Endometrial microvascular endothelial cells (primary cell): Measurements from ENCODE around the gene NRARP. TPM values are rescaled to one million over a fixed set of nuclear protein-coding genes. Genes with fewer than 3 reads are reported as not detected.

ENCODE experiments used
- in situ Hi-C: cut with HindIII; loops from 2 replicates; pipeline ENCODE4 v1.10.0; 2017; ENCODE audit warnings: low sequenced_read_pairs, low pct_unique_long_range_greater_than_20kb; ENCODE audit errors: inconsistent ontology term
- total RNA-seq: library from RNA; depleted of rRNA; stranded (reverse); fragments of >200 nt; gene quantifications from one replicate; pipeline ENCODE4 v1.2.3, GENCODE V29; 2015; ENCODE audit errors: inconsistent ontology term

The NRARP gene
- total RNA-seq, 1 donor from 2014 or later = 16.1 TPM

DNA sequence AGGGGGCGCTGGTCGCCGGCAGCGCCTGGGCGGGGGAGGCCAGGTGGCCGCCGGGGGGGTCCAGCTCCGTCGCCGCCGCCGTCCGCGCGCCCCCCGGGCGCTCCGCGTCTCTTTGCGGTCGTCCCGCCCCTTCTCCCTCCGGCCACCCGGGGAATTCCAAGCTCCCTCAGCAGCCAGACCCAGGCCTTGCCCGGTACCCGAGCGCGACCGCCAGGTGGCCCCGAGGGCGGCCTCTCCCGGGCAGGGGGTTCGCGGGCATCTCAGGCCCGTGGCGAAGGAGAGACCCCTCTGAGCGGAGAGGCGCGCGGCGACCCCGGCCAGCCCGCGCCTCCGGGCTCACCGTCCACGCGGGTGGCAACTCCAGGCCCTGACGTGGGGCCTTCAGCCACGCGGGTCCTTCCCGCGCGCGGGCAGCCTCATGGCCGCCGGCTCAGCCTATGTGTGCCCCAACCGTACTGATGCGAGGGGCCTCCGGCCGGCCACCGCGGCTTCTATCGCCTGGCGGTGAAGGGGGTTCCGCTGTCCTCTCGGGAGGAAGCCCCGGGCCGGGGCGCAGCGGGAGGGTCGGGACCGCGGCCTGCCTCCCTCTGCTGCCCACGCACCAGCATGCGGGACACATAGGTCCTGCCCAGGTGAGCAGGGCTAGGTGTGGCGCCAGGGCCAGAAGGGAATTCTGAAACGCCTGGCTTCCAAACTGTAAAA lies 529 bp upstream of the NRARP start:
- in situ Hi-C loops = no loop called here

DNA sequence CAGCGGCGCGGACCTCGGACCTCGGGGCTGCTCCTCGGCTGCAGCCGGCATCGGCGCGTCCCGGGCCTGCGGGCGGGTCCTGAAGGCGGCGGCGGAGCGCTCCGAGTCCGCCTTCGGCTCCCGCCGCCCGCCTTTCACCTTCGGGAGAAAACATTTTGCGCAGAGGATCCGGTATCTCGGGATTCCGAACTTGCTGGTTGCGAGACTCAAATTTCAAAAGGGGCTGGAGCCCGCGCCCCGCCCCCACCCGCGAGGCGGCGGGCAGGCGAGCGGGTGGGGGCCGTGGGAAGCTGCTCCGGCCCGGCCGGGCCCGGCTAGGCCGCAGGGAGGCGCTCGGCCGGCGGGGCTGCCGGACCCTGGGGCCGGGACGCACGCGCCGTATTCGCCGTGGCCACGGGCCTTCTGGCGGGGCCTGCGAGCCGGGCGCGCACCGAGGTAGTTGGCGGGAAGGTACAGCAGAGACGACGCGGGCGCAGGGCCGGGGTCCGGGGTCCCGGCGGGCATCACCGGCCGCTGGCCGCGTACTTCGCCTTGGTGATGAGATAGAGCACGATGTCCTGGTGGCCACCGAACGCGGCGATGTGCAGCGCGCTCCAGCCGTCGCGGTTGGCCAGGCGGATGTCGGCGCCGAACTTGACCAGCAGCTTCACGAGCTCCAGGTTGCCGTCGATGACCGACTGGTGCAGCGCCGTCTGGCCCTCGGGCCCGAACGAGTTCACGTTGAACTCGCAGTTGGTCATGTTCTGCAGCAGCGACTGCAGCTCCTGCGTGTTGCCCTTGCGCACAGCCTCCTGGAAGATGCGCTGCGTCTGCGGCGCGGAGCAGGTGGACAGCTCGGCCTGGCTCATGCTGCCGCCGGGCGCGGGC lies 757 bp downstream of the NRARP start:
- in situ Hi-C loops = no loop called here

DNA sequence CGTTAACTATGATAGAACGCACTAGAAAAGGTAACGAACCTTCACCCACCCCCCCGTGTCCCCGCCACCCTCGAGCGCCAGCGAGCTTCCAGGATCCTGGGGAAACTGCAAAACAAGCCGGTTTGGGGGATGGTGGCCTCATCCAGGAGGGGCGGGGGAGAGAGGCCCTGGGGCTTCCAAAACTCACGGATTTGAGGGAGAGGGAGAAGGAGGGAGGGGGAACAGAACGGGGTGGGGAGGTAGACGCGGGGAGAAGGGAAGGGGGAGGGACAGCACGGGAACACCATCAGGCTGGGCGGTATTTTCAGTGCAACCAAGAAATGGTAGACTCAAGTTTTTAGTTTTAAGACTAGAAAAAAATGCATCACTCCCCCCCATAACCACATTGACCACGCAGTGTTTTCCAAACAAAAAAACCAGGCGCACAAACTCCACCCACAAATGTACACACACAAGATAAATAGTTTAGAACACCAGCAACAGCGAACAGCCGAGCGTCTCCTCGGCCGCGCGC lies 1.4 kb downstream of the NRARP start:
- in situ Hi-C loops = no loop called here

DNA sequence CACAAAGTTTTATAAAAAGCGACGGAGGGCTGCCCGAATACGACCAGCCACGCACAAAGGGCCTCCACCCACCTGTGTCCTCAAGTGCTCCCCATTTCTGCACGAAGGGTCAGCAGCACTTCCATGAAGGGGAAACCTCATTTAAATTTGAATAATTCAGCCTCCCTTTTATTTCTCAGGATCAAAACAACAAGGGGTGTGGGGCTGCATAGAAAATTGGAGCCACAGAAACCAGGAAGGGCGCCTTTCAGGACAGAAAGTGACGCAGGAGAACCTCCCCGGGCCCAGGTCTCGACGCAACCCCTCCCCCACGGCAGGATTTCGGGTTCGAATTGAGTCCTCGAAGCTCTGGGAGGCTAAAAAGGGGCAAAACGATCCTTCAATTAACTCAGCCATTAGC lies 2.1 kb downstream of the NRARP start:
- in situ Hi-C loops = no loop called here

DNA sequence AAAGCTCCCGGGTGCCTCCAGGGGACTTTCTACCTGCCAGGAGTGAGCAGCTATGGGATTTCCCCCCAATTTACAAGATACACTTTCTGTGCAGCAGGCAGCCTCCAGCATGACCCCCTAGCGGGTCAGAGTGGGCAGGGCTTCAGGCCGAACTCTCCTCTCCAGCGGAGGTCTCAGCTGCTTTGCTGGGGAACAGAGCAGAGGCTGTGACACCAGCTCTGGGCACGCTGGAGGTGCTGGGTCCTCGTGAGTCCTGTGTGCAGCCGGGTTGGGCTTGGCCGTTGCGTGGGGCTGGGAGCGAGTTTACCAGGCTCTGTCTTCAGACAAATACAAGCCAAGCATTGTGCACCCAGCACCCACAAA lies 2.9 kb downstream of the NRARP start:
- in situ Hi-C loops = no loop called here

DNA sequence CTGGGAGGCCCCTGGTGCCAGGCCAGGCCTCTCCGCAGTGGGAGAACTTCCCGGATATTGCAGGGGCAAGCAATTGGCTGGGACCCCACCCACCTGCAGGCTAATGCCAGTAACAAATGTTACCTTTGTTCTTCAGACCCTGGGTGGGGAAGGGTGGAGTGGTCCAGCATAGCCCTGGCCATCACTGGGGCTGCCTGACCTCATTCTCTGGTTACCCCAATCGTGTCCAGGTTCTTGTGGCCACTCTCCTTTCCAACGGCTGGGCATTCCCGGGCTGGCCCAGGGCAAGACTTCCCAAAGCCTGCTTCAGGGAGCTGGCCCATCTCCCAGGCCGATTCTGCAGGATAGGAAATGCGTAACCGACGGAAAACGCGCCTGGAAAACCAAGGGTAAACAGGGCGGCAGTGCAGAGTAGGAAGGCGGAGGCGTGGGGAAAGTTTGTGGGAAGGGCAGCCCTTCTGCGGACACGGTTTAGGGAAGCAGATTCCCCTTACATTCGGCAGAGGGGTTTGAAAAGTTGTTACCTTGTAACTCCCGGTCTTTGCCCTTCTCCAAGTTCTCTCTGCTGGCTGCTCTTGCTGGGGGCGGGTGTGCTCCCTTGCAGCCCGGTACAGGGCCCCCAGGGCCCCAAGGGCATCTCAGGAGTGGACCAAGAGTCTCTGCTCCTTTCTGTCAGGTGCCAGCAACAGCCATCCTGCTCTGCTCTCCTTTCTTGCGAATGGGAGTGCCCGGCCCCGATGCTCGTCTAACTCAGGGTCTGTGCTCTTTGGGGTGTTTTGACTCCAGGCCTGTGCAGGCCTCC lies 3.5 kb downstream of the NRARP start:
- in situ Hi-C loops = no loop called here

DNA sequence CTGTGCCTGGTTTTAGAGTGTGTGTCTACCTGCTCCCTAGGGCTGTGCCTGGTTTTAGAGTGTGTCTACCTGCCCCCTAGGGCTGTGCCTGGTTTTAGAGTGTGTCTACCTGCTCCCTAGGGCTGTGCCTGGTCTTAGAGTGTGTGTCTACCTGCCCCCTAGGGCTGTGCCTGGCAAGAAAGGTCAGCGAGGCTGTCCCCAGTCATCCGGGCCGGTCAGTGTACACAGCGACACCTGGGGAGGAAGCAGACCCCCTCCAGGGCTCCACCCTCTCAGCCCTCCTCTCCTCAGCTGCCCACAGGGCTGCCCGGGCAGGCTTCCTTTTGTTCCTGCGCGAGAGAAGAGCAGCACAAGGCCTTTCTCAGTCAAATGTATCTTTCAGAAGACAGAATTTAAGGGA lies 4.1 kb downstream of the NRARP start:
- in situ Hi-C loops = no loop called here

DNA sequence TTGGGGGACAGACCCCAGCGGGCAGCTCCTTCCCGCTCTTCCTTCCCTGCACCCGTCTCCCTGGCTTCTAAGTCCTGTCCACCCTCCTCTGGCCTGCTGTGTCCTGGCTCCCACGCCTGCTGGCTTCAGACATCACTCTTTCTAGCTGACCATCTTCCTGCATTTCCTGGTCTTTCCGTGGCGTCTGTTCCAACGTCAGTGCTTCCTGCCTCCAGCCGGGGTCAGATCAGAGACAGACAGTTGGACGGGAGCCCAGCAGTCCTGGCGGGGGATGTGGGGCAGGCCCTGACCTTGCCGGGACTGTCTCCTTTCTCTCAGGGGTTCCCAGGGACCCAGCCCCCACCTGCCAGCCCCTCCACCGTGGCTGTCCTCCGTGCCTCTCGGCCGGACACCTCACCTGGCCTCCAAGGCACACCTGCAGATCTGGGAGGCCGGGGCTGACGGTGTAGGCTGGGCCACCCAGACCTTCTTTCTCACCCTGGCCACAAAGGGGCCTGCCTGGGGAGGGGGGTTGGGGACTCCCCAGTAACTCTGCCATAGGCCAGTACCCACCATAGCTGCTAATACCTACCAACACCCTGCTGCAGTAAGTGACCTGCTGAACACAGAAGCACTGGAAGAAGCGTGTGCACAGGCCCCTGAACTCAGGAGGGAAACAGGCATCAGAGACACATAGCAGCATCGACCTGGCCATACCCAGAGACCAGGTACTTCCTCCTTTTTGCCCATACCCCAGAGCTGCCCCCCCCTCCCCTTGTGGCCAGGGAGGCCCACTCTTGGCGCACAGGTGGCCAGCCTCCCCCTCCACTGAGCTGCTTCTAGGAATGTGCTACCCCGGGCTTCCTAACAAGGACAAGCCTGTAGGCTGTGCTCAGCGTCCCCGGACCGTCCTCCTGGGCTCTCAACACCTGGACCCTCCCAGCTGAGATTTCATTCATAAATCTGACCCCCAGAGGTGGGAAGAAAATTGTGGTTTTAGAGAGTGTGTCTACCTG lies 5.1 kb downstream of the NRARP start:
- in situ Hi-C loops = no loop called here

DNA sequence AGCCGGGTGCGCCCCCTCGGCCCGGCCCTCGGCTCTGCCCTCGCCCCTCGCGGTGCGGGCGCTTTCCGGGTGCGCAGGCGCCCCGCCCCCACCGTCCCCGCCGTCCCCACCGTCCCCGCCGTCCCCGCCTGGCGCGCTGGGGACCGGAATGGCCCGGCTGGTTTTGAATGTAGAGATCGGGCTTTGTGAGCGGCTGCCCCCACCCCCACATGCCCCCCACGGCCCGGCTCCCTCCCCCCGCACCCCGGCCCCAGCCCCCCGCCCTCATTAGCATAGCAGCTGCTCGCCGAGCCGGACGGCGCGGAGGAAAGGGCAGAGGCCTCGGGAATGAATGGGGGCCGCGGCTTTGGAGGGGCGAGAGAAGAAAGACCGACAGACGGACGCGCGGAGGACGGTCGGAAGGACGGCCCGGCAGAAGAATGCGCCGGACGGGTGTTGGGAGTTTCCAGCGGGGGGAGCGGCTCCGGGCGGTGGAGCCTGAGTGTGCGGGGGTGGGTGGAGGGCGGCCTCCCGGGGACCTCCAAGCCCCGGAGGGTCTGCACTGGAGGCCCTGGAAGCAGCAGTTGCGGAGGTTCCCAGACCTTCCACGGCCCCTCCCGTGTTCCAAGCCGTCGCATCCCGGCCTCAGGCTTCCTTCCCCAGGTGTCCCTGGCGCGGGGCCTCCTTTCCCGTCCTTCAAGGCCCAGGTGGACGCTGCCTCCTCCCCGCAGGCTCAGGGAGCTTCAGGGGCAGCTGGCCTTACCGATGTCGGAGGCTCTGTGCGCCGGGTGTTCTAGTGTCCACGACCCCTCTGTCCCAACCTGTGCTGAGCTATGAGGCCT lies 6.0 kb downstream of the NRARP start:
- in situ Hi-C loops = no loop called here

DNA sequence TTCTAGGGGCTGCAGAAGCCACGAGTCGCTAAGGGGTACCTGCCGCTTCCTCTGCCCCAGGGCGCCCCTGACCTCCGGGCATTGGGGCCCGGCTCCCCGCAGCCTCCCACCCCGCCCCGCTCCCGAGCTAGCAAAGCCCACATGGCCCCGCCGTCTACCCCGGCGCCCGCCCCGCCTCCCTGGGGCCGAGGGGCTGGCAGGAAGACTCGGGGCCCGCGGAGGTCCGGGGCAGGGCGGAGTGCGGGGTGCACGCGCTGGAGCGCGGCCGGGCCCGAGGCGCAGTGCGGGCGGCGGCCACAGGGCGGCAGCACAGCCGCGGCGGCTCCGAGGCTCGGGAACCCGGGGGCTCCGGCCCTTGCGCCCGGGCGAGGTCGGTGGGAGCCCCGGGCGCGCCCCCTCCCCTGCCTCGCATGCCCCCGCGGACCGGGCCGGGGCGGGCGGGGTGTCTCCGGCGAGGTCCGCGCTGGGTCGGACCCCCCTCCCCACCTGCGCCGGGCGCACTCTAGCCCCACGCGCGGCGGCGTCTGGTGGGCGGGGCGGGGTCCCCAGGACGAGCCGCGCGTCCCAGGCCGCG lies 6.7 kb downstream of the NRARP start:
- in situ Hi-C loops = no loop called here

DNA sequence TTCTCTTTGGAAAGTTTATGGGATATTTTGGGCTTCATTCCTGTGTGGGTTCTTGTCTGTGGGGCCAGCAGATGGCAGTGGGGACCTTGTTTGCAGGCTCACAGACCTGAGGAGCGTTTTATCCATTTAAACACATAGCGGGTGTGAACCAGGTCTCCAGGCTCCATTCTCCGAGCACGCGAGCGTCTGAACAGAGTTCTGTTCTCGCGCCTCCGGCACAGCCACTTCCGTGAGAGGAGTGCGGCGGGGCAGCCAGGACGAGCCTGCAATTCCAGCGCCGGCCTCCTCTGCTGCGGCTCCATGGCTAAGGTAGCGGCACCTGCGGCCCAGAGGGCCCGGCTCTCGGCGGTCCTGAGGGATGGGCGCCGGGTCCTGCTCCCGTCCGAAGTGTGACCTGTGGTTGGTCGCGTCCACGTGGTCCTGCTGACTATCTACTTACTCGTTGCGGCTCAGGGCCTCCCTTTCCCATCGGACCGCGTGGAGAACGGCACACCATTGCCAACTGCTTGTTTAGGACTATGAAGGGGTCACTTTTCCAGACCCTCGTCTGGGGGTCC lies 7.3 kb downstream of the NRARP start:
- in situ Hi-C loops = no loop called here

DNA sequence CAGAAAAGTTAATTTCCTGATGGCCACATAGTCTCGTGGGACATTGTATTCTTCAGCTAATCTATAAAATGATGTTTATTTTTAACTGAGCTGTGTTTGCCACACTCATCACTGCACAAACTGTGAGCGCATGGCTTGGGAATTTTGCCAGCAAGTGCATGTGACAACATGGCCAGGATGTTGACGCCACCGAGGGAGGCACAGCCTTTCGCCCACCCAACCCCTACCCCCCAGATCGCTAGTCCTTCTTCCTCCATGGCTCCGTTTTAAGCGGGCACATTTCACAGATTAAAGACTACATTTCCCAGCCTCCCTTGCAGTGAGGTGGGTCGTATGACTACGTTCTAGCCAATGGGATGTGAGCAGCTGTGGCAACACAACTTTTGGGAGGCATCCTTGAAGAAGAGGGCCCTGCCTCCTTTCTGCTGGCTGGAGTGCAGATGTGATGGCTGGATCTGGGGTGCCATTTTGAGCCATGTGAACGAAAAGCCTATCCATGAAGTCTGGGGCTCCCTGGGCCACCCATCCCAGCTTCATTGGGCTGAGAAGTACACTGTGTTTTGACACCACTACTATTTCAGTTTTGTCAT lies 7.9 kb downstream of the NRARP start:
- in situ Hi-C loops = no loop called here

DNA sequence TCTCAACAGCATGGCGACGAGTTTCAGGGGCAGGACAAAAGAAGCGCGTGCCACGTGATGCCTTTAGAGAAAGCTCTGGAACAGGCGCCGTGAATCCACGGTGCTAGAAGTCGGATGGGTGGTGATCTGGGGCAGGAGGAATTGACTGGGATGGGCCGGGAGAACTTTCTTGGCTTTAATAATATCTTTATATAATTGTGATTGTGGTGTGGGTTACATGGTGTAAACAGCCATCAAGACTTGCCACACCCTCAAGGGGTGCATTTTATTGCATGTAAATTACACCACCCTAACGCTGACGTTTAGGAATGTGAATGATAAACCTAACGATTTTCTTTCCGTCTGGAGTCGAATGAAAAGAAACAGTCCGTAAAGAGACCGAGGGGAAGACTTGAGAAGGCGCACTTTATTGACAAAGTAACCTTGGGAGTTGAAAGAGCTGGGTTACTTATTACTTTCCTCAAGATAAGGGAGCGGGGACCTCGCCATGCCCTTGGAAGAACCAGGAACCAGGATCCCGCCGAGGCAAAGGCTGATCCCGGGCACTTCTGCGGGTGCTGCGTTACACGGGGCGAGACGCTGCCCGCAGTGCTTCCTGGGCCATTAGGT lies 8.5 kb downstream of the NRARP start:
- in situ Hi-C loops = no loop called here

DNA sequence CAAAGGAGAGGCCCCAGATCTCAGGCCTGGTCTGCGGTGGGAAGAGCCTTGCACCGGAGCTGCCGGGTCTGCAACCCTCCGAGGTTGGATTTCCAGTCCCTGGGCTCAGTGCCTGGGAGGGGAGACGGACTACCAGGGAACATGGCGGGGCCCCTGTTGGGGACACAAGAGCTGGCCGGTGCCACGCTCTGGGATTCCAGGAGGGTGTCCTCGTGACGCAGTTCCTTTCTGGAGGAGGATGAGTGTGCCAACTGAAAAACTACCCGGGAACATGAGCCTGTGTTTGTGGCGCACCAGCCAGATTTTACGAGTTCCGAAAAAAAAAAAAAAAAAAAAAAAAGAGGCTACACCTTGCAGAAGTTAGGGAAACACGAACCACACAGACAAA lies 9.0 kb downstream of the NRARP start:
- in situ Hi-C loops = no loop called here

DNA sequence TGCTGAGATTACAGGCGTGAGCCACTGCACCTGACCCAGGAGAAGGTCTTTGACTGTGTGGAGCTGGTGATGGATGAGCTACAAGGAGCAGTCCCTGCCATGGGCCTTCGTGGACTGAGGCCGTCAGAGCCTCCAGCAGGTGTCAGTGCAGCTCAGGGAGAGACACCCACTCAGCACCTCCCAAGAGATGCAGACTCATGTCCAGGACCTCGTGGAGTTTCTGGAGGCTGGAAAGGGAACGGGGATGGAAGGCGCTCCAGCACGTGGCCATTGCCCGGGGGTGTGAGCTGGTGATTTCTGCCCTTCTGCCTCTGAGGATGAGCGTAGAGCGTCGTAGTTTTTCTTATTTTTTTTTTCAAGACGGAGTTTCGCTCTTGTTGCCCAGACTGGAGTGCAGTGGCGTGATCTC lies 15.1 kb downstream of the NRARP start:
- in situ Hi-C loops = no loop called here

DNA sequence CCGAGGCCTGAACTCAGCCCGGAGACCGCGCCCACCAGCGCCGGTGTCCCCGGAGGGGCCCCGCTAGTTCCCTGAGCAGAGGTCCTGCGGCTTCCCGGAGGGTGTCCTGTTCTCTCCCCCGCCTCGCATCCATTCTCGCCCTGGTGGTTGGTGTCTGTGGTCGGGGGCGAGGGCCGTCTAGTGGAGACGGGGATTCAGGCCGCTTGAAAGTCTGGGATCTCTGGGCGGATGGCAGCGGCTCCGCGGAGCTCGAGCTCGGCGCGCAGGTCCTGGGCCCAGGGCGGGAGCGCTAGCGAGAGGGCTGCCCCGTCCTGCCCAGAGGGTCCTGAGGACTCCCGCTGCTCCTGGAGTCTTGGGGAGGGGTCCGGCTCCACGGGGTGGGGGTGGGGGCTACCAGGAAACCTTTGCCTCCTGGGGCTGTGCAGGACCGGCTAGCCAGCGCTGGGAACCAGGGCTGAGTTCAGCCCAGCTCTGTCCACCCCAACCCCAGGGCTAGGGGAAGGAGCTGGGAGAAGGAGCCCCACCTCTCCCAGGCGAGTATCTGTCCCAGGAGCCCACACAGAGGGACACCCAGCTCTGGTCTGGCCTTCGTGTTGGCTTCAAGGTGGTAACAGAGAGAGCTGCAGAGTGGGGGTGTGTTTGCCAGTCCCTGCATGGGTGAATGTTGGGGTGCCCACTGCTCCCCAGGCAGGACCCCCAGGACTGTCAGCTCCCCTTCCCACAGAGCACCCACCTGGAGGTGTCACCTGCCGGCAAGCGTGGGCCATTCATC lies 20.5 kb downstream of the NRARP start:
- in situ Hi-C loops = no loop called here
